ENCODE data around the gene CIAPIN1. TPM values are rescaled to one million over a fixed set of nuclear protein-coding genes. Genes with fewer than 3 reads are reported as not detected.

Gene CIAPIN1
- total RNA-seq, 2 experiments from 2014 or later, result 53.3 to 53.4 TPM

- peaks cover 70% of the 10 kb centered on the region for H3K36me3 Mint-ChIP-seq (ENCODE audit: low read depth)
- POLR2A ChIA-PET, result interaction anchor here (0.7 to 2.7 kb wide), 4 partner anchors 9 to 34 kb away, joined by 3 to 9 read pairs (median 4); partner anchors contain the start of genes CIAPIN1 and COQ9
- H3K27me3 Mint-ChIP-seq, result no peaks in the 10 kb centered on the region
- DNase-seq (no peak), ATAC-seq (no peak)
- TF ChIP-seq CTCF (IDR thresholded peaks at IDR 0.05), result no peak
- CTCF ChIA-PET, result interaction anchor here (1.1 to 6.0 kb wide), 8 partner anchors 10 to 130 kb away, joined by 3 to 81 read pairs (median 4); partner anchors contain the start of gene POLR2C
- no peaks in the 10 kb centered on the region for H3K9me3 Mint-ChIP-seq
- H3K4me1 Mint-ChIP-seq (ENCODE audit: low read depth), result peaks cover 29% of the 10 kb centered on the region
- peak overlapping the region; percentile 66 for H3K27ac Mint-ChIP-seq
- no peak overlapping the region for H3K4me3 Mint-ChIP-seq
- intact Hi-C loops (cut with micrococcal nuclease), result no loop called here
Measured at GRCh38 chr16:57432505-57432904, 14.7 kb downstream of the CIAPIN1 start.

GRCh38 chr16:57430955-57431354 is 16.2 kb downstream of the CIAPIN1 start:
- H3K4me3 Mint-ChIP-seq, result no peak overlapping the region

GRCh38 chr16:57427824-57428223 is 19.4 kb downstream of the CIAPIN1 start:
- Mint-ChIP-seq H3K9me3 (no peaks in the 10 kb centered on the region), H3K4me1 (ENCODE audit: low read depth) (peaks cover 6% of the 10 kb centered on the region), H3K27ac (no peak overlapping the region), H3K36me3 (ENCODE audit: low read depth) (peaks cover 43% of the 10 kb centered on the region), H3K4me3 (no peak overlapping the region), H3K27me3 (no peaks in the 10 kb centered on the region)
- ChIA-PET CTCF (no interaction called here), POLR2A (no interaction called here)
- no peak for ATAC-seq
- intact Hi-C loops (cut with micrococcal nuclease), result no loop called here
- TF ChIP-seq CTCF (IDR thresholded peaks at IDR 0.05), result no peak
- no peak for DNase-seq

More at GRCh38 chr16:57430955-57431354, 16.2 kb downstream of the CIAPIN1 start:
- CTCF ChIA-PET, result interaction anchor here (1.3 to 6.0 kb wide), 3 partner anchors 11 to 89 kb away, joined by 3 to 81 read pairs (median 4); partner anchors contain the start of gene CIAPIN1
- TF ChIP-seq CTCF (IDR thresholded peaks at IDR 0.05), result no peak
- Mint-ChIP-seq H3K27me3 (no peaks in the 10 kb centered on the region), H3K36me3 (ENCODE audit: low read depth) (peaks cover 67% of the 10 kb centered on the region), H3K4me1 (ENCODE audit: low read depth) (peaks cover 29% of the 10 kb centered on the region), H3K27ac (no peak overlapping the region), H3K9me3 (no peaks in the 10 kb centered on the region)
- intact Hi-C loops (cut with micrococcal nuclease), result no loop called here
- POLR2A ChIA-PET, result interaction anchor here (1.3 kb wide), 1 partner anchor 11 kb away, joined by 3 read pairs; no protein-coding TSS in a partner anchor
- ATAC-seq (no peak), DNase-seq (no peak)

- DNase-seq (no peak), ATAC-seq (no peak)
- intact Hi-C loops (cut with micrococcal nuclease), result no loop called here
- Mint-ChIP-seq H3K9me3 (no peaks in the 10 kb centered on the region), H3K27ac (peak overlapping the region; percentile 17), H3K4me1 (ENCODE audit: low read depth) (peaks cover 3% of the 10 kb centered on the region), H3K36me3 (ENCODE audit: low read depth) (peaks cover 38% of the 10 kb centered on the region), H3K4me3 (no peak overlapping the region), H3K27me3 (no peaks in the 10 kb centered on the region)
- TF ChIP-seq CTCF (IDR thresholded peaks at IDR 0.05), result no peak
- ChIA-PET CTCF (interaction anchor here (1.0 to 3.0 kb wide), 4 partner anchors 8 to 126 kb away, joined by 3 to 16 read pairs (median 4); no protein-coding TSS in a partner anchor), POLR2A (no interaction called here)
Measured at GRCh38 chr16:57427307-57427706, 19.9 kb downstream of the CIAPIN1 start.

- CTCF ChIA-PET, result interaction anchor here (1.0 to 3.0 kb wide), 4 partner anchors 7 to 125 kb away, joined by 3 to 16 read pairs (median 4); no protein-coding TSS in a partner anchor
- ATAC-seq, result no peak
- intact Hi-C loops (cut with micrococcal nuclease), result no loop called here
Measured at GRCh38 chr16:57426356-57426755, 20.8 kb downstream of the CIAPIN1 start.

More at GRCh38 chr16:57426356-57426755, 20.8 kb downstream of the CIAPIN1 start:
- peaks cover 34% of the 10 kb centered on the region for H3K36me3 Mint-ChIP-seq (ENCODE audit: low read depth)
- DNase-seq, result no peak
- no peaks in the 10 kb centered on the region for H3K27me3 Mint-ChIP-seq
- TF ChIP-seq CTCF (IDR thresholded peaks at IDR 0.05), result no peak
- H3K4me3 Mint-ChIP-seq, result no peak overlapping the region
- H3K27ac Mint-ChIP-seq, result no peak overlapping the region
- peaks cover 6% of the 10 kb centered on the region for H3K4me1 Mint-ChIP-seq (ENCODE audit: low read depth)
- POLR2A ChIA-PET, result interaction anchor here (1.8 kb wide), 1 partner anchor 97 kb away, joined by 5 read pairs; no protein-coding TSS in a partner anchor
- H3K9me3 Mint-ChIP-seq, result no peaks in the 10 kb centered on the region

All from activated CD8-positive, alpha-beta T cell treated with anti-CD3 and anti-CD28 coated beads for 36 hours (primary cell).